WTC11 (cell line): Measurements from ENCODE around the gene EPS8L2. TPM values are rescaled to one million over a fixed set of nuclear protein-coding genes. Genes with fewer than 3 reads are reported as not detected.

Experiments
- ATAC-seq: fragments of 200-7000 bp; cut with Tn5 transposase; 2 replicates; pipeline ENCODE4 v1.10.0; 2021; ENCODE audit warnings: mild to moderate bottlenecking, moderate library complexity
- CTCF ChIA-PET: fragments of 300-600 bp; sonication (Branson Sonifier 250); formaldehyde crosslinking; loops from one replicate; lab custom pipeline; 2021; ENCODE audit warnings: antibody characterized with exemption; lab: Charles Lee
- POLR2A ChIA-PET: fragments of 350-600 bp; sonication (Branson Sonifier 250); formaldehyde crosslinking; loops from one replicate; lab custom pipeline; 2021; ENCODE audit warnings: antibody characterized with exemption; lab: Charles Lee
- DNase-seq: peaks from one replicate; pipeline ENCODE4 v3.0.0; 2021; ENCODE audit warnings: low spot score
- H3K27ac Mint-ChIP-seq: 2 replicates; pipeline ENCODE4 v1.8.0; 2021; ENCODE audit warnings: mixed read lengths
- H3K27me3 Mint-ChIP-seq: 2 replicates; pipeline ENCODE4 v1.8.0; 2021; ENCODE audit warnings: low read depth, mild to moderate bottlenecking, moderate library complexity, mixed read lengths
- H3K36me3 Mint-ChIP-seq: 2 replicates; pipeline ENCODE4 v1.8.0; 2021; ENCODE audit warnings: mixed read lengths
- H3K4me1 Mint-ChIP-seq: 2 replicates; pipeline ENCODE4 v1.8.0; 2022; ENCODE audit warnings: mixed read lengths
- H3K4me3 Mint-ChIP-seq: 2 replicates; pipeline ENCODE4 v1.8.0; 2021; ENCODE audit warnings: mild to moderate bottlenecking, moderate library complexity, mixed read lengths
- H3K9me3 Mint-ChIP-seq: 2 replicates; pipeline ENCODE4 v1.8.0; 2021; ENCODE audit warnings: mixed read lengths
- E2F1 ChIP-seq: sonication (generic); formaldehyde crosslinking; IDR thresholded peaks from 2 replicates; pipeline ENCODE4 v1.8.0; 2022; ENCODE audit warnings: mild to moderate bottlenecking, missing genetic modification reagents
- ELF4 ChIP-seq: sonication (generic); formaldehyde crosslinking; IDR thresholded peaks from 2 replicates; pipeline ENCODE4 v1.8.1; 2022; ENCODE audit warnings: low read depth, mild to moderate bottlenecking, moderate library complexity, missing genetic modification reagents
- ESRRA ChIP-seq: sonication (generic); formaldehyde crosslinking; IDR thresholded peaks from 2 replicates; pipeline ENCODE4 v1.8.1; 2022; ENCODE audit warnings: mild to moderate bottlenecking, missing genetic modification reagents, borderline replicate concordance
- ETV6 ChIP-seq: sonication (generic); formaldehyde crosslinking; IDR thresholded peaks from 2 replicates; pipeline ENCODE4 v1.8.1; 2022; ENCODE audit warnings: mild to moderate bottlenecking, missing genetic modification reagents
- FOXJ3 ChIP-seq: sonication (generic); formaldehyde crosslinking; IDR thresholded peaks from 2 replicates; pipeline ENCODE4 v1.9.0; 2021; ENCODE audit warnings: missing genetic modification reagents, mild to moderate bottlenecking, borderline replicate concordance
- FOXP1 ChIP-seq: sonication (generic); formaldehyde crosslinking; IDR thresholded peaks from 2 replicates; pipeline ENCODE4 v1.8.0; 2022; ENCODE audit warnings: missing genetic modification reagents, mild to moderate bottlenecking, moderate library complexity, borderline replicate concordance
- GABPB1 ChIP-seq: sonication (generic); formaldehyde crosslinking; IDR thresholded peaks from 2 replicates; pipeline ENCODE4 v1.8.1; 2023; ENCODE audit warnings: mild to moderate bottlenecking, missing genetic modification reagents
- GTF2I ChIP-seq: fragments of 250-450 bp; sonication (Bioruptor Pico); conservative IDR thresholded peaks from 2 replicates; pipeline ENCODE4 v1.4.0; 2021; ENCODE audit warnings: mild to moderate bottlenecking
- IRF2 ChIP-seq: sonication (generic); formaldehyde crosslinking; IDR thresholded peaks from 2 replicates; pipeline ENCODE4 v1.8.0; 2022; ENCODE audit warnings: low read depth, missing genetic modification reagents, borderline replicate concordance
- NR2C2 ChIP-seq: sonication (generic); formaldehyde crosslinking; IDR thresholded peaks from 2 replicates; pipeline ENCODE4 v1.8.0; 2022; ENCODE audit warnings: mild to moderate bottlenecking, missing genetic modification reagents
- NR3C1 ChIP-seq: sonication (generic); formaldehyde crosslinking; conservative IDR thresholded peaks from 2 replicates; pipeline ENCODE4 v1.8.1; 2023; ENCODE audit warnings: low read depth, mild to moderate bottlenecking, missing genetic modification reagents
- OVOL2 ChIP-seq: fragments of 250-450 bp; sonication (Bioruptor Pico); IDR thresholded peaks from 2 replicates; pipeline ENCODE4 v1.9.0; 2021; ENCODE audit warnings: mild to moderate bottlenecking, borderline replicate concordance
- PREB ChIP-seq: sonication (generic); formaldehyde crosslinking; IDR thresholded peaks from 2 replicates; pipeline ENCODE4 v1.8.1; 2022; ENCODE audit warnings: mild to moderate bottlenecking, missing genetic modification reagents, moderate library complexity, borderline replicate concordance
- PRRX2 ChIP-seq: fragments of 250-450 bp; sonication (Bioruptor Pico); IDR thresholded peaks from 2 replicates; pipeline ENCODE4 v1.8.0; 2021; ENCODE audit warnings: mild to moderate bottlenecking
- RORB ChIP-seq: fragments of 250-450 bp; sonication (Bioruptor Pico); IDR thresholded peaks from 2 replicates; pipeline ENCODE4 v1.9.0; 2021; ENCODE audit warnings: mild to moderate bottlenecking
- TCF7 ChIP-seq: sonication (generic); formaldehyde crosslinking; IDR thresholded peaks from 2 replicates; pipeline ENCODE4 v1.8.0; 2022; ENCODE audit warnings: mild to moderate bottlenecking, low read depth, missing genetic modification reagents, moderate library complexity
- ZNF219 ChIP-seq: sonication (generic); formaldehyde crosslinking; IDR thresholded peaks from 2 replicates; pipeline ENCODE4 v1.8.0; 2023; ENCODE audit warnings: missing genetic modification reagents, mild to moderate bottlenecking, borderline replicate concordance
- ZNF425 ChIP-seq: fragments of 250-450 bp; sonication (Bioruptor Pico); conservative IDR thresholded peaks from 2 replicates; pipeline ENCODE4 v1.9.0; 2021; ENCODE audit warnings: mild to moderate bottlenecking
- total RNA-seq: library from RNA; stranded (reverse); gene quantifications from 3 replicates; pipeline ENCODE4 v1.2.3, GENCODE V29; 2021
- TF ChIP-seq, protein P1 (sequence below): fragments of 250-450 bp; sonication (Bioruptor Pico); IDR thresholded peaks from 2 replicates; pipeline ENCODE4 v1.9.0; 2021; ENCODE audit warnings: moderate library complexity, mild to moderate bottlenecking, inconsistent platforms, borderline replicate concordance
- TF ChIP-seq, protein P2 (sequence below): sonication (generic); formaldehyde crosslinking; IDR thresholded peaks from 2 replicates; pipeline ENCODE4 v1.8.1; 2022; ENCODE audit warnings: mild to moderate bottlenecking, moderate library complexity, missing genetic modification reagents
- TF ChIP-seq, protein P3 (sequence below): fragments of 200-600 bp; IDR thresholded peaks from 2 replicates; pipeline ENCODE4 v1.8.0; 2022; ENCODE audit warnings: antibody characterized with exemption
- TF ChIP-seq, protein P4 (sequence below): sonication (generic); formaldehyde crosslinking; IDR thresholded peaks from 2 replicates; pipeline ENCODE4 v1.8.0; 2022; ENCODE audit warnings: mild to moderate bottlenecking, missing genetic modification reagents
- TF ChIP-seq, protein P5 (sequence below): sonication (generic); formaldehyde crosslinking; IDR thresholded peaks from 2 replicates; pipeline ENCODE4 v1.8.1; 2022; ENCODE audit warnings: missing genetic modification reagents, borderline replicate concordance

EPS8L2 gene
- total RNA-seq, 1 experiment from 2014 or later, result 51.6 TPM

DNA sequence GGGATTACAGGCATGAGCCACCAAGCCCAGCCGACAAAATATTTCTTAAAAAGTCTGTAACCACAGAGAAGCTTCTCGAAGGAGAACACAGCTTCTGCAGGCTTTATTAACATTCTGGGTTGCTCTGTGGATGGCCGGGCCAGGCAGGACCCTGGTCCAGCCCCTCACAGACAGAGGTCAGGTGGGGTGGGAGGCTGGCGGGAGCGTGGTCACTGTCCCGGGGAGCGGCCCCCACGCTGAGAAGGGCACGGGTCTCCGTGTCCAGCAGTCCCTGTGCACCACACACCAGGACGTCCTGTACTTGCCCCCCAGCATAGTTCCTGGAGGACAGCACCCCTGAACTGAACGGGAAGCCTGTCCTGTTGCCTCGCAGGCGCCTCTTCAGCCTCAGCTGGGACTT lies 49.6 kb upstream of the EPS8L2 start (continued):
- TF ChIP-seq OVOL2 (no peak), FOXP1 (CRISPR knock-in tag) (no peak), NR3C1 (CRISPR knock-in tag) (no peak), PREB (CRISPR knock-in tag) (no peak), IRF2 (CRISPR knock-in tag) (no peak)
- TF ChIP-seq, protein P1, sequence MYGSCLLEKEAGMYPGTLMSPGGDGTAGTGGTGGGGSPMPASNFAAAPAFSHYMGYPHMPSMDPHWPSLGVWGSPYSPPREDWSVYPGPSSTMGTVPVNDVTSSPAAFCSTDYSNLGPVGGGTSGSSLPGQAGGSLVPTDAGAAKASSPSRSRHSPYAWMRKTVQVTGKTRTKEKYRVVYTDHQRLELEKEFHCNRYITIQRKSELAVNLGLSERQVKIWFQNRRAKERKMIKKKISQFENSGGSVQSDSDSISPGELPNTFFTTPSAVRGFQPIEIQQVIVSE (CRISPR knock-in tag), result no peak
- TF ChIP-seq, all 79 proteins: peak for 0

- no peaks in the 10 kb centered on the region for H3K4me1 Mint-ChIP-seq
- H3K36me3 Mint-ChIP-seq, result peaks cover 23% of the 10 kb centered on the region
- no peak for DNase-seq
- no peak for ATAC-seq
- CTCF ChIA-PET, result no interaction called here
- H3K27ac Mint-ChIP-seq, result no peak overlapping the region
- H3K4me3 Mint-ChIP-seq, result no peak overlapping the region
- no peaks in the 10 kb centered on the region for H3K9me3 Mint-ChIP-seq
- H3K27me3 Mint-ChIP-seq, result no peaks in the 10 kb centered on the region
- TF ChIP-seq PRRX2 (no peak), E2F1 (CRISPR knock-in tag) (no peak), ZNF219 (CRISPR knock-in tag) (no peak), GABPB1 (CRISPR knock-in tag) (no peak), RORB (no peak), FOXJ3 (CRISPR knock-in tag) (no peak), ZNF425 (CRISPR knock-in tag) (no peak), IRF2 (CRISPR knock-in tag) (no peak), ESRRA (CRISPR knock-in tag) (no peak), NR2C2 (CRISPR knock-in tag) (no peak), GTF2I (CRISPR knock-in tag) (no peak), NR3C1 (CRISPR knock-in tag) (no peak)
- TF ChIP-seq, protein P2, sequence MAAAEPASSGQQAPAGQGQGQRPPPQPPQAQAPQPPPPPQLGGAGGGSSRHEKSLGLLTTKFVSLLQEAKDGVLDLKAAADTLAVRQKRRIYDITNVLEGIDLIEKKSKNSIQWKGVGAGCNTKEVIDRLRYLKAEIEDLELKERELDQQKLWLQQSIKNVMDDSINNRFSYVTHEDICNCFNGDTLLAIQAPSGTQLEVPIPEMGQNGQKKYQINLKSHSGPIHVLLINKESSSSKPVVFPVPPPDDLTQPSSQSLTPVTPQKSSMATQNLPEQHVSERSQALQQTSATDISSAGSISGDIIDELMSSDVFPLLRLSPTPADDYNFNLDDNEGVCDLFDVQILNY (CRISPR knock-in tag), result no peak
- POLR2A ChIA-PET, result interaction anchor here (1.2 kb wide), 1 partner anchor 15 kb away, joined by 4 read pairs; no protein-coding TSS in a partner anchor
These were observed 49.2 kb upstream of the EPS8L2 start for GRCh38 chr11:656866-657265.

DNA sequence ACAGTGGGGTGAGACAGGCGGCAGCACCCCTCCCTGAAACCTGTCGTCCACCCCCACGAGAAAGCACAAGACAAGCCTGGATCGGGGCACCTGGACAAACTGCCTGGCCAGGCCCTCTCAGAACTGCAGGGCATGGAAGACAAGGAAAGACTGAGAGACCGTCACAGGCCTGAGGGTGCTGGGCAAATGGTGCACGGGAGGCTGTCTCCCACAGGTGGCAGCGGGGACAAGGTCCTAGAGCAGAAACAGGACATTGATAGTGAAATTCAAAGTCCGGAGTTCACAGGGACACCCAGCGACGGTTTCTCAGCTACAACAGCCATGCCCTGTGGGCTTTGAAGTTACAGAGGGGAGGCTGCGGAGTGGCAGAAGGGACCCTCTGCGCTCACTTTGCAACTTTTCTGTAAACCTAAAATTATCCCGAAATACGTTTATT lies 48.3 kb upstream of the EPS8L2 start:
- no peak for DNase-seq
- Mint-ChIP-seq H3K27ac (peak overlapping the region; percentile 53; the same call in 1 of the 2 replicates), H3K36me3 (peaks cover 18% of the 10 kb centered on the region), H3K4me1 (no peaks in the 10 kb centered on the region), H3K27me3 (no peaks in the 10 kb centered on the region), H3K4me3 (no peak overlapping the region), H3K9me3 (no peaks in the 10 kb centered on the region)
- CTCF ChIA-PET, result interaction anchor here (0.6 to 1.2 kb wide), 3 partner anchors 19 to 73 kb away, joined by 3 to 5 read pairs (median 3); no protein-coding TSS in a partner anchor
- POLR2A ChIA-PET, result no interaction called here
- ATAC-seq, result no peak
- TF ChIP-seq, protein P3, sequence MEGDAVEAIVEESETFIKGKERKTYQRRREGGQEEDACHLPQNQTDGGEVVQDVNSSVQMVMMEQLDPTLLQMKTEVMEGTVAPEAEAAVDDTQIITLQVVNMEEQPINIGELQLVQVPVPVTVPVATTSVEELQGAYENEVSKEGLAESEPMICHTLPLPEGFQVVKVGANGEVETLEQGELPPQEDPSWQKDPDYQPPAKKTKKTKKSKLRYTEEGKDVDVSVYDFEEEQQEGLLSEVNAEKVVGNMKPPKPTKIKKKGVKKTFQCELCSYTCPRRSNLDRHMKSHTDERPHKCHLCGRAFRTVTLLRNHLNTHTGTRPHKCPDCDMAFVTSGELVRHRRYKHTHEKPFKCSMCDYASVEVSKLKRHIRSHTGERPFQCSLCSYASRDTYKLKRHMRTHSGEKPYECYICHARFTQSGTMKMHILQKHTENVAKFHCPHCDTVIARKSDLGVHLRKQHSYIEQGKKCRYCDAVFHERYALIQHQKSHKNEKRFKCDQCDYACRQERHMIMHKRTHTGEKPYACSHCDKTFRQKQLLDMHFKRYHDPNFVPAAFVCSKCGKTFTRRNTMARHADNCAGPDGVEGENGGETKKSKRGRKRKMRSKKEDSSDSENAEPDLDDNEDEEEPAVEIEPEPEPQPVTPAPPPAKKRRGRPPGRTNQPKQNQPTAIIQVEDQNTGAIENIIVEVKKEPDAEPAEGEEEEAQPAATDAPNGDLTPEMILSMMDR, result no peak
- TF ChIP-seq, protein P4, sequence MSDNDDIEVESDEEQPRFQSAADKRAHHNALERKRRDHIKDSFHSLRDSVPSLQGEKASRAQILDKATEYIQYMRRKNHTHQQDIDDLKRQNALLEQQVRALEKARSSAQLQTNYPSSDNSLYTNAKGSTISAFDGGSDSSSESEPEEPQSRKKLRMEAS (CRISPR knock-in tag), result no peak
- TF ChIP-seq TCF7 (CRISPR knock-in tag) (no peak), GTF2I (CRISPR knock-in tag) (no peak), ELF4 (CRISPR knock-in tag) (no peak), ETV6 (CRISPR knock-in tag) (no peak)
- TF ChIP-seq, protein P5, sequence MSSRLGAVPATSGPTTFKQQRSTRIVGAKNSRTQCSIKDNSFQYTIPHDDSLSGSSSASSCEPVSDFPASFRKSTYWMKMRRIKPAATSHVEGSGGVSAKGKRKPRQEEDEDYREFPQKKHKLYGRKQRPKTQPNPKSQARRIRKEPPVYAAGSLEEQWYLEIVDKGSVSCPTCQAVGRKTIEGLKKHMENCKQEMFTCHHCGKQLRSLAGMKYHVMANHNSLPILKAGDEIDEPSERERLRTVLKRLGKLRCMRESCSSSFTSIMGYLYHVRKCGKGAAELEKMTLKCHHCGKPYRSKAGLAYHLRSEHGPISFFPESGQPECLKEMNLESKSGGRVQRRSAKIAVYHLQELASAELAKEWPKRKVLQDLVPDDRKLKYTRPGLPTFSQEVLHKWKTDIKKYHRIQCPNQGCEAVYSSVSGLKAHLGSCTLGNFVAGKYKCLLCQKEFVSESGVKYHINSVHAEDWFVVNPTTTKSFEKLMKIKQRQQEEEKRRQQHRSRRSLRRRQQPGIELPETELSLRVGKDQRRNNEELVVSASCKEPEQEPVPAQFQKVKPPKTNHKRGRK (CRISPR knock-in tag), result no peak
